Breast epithelium (tissue), 3 donors: ENCODE measurements around the gene PRDM15.

Experiments used
- POLR2A ChIP-seq: fragments of 450-650 bp; IDR thresholded peaks from one replicate; pipeline ENCODE4 v1.6.1; 2016; ENCODE audit warnings: antibody characterized with exemption, mild to moderate bottlenecking, moderate library complexity
- TF ChIP-seq, protein P1 (sequence below), 3 donors: fragments of 450-650 bp; IDR thresholded peaks; one replicate each; pipeline ENCODE4 v1.5.1; 2016 to 2017; ENCODE audit warnings: antibody characterized with exemption in 3 of 3, mild to moderate bottlenecking in 3 of 3, moderate library complexity in 3 of 3

GRCh38 chr21:41780337-41781049, 98.7 kb downstream of the PRDM15 start:
- no peak for TF ChIP-seq POLR2A
- TF ChIP-seq, protein P1, sequence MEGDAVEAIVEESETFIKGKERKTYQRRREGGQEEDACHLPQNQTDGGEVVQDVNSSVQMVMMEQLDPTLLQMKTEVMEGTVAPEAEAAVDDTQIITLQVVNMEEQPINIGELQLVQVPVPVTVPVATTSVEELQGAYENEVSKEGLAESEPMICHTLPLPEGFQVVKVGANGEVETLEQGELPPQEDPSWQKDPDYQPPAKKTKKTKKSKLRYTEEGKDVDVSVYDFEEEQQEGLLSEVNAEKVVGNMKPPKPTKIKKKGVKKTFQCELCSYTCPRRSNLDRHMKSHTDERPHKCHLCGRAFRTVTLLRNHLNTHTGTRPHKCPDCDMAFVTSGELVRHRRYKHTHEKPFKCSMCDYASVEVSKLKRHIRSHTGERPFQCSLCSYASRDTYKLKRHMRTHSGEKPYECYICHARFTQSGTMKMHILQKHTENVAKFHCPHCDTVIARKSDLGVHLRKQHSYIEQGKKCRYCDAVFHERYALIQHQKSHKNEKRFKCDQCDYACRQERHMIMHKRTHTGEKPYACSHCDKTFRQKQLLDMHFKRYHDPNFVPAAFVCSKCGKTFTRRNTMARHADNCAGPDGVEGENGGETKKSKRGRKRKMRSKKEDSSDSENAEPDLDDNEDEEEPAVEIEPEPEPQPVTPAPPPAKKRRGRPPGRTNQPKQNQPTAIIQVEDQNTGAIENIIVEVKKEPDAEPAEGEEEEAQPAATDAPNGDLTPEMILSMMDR (IDR thresholded peaks at IDR 0.05), result no peak
